H9 (cell line): Measurements from ENCODE around the gene CDKAL1. TPM values are rescaled to one million over a fixed set of nuclear protein-coding genes. Genes with fewer than 3 reads are reported as not detected.
"Not testable (repeated sequence)": the region's sequence is repeated elsewhere in the genome, so short reads cannot be mapped to it uniquely, and the experiment has no call there.

Experiments
- DNase-seq: peaks from one replicate; pipeline ENCODE4 v3.0.0-alpha.2; 2017
- H2AFZ ChIP-seq: one replicate; pipeline ENCODE4 v1.6.1; 2013; ENCODE audit warnings: mild to moderate bottlenecking, low read length, control low read depth, moderate library complexity
- H2AK5ac ChIP-seq: 2 replicates; pipeline ENCODE4 v1.6.1; 2013; ENCODE audit warnings: low read length, control low read depth, mixed read lengths; ENCODE audit not compliant: insufficient read length
- H2BK120ac ChIP-seq: one replicate; pipeline ENCODE4 v1.6.1; 2013; ENCODE audit warnings: low read depth, mild to moderate bottlenecking, low read length, control low read depth, inconsistent platforms; ENCODE audit not compliant: poor library complexity, severe bottlenecking
- H2BK12ac ChIP-seq: 2 replicates; pipeline ENCODE4 v1.6.1; 2013; ENCODE audit warnings: low read length, control low read depth, mixed read lengths, low read depth; ENCODE audit not compliant: insufficient read length
- H2BK15ac ChIP-seq: 2 replicates; pipeline ENCODE4 v1.6.1; 2013; ENCODE audit warnings: low read depth, low read length, control low read depth
- H2BK20ac ChIP-seq: one replicate; pipeline ENCODE4 v1.6.1; 2013; ENCODE audit warnings: low read depth, mild to moderate bottlenecking, low read length, control low read depth, inconsistent platforms; ENCODE audit not compliant: poor library complexity, severe bottlenecking
- H2BK5ac ChIP-seq: 2 replicates; pipeline ENCODE4 v1.6.1; 2013; ENCODE audit warnings: low read length, control low read depth, mixed read lengths; ENCODE audit not compliant: insufficient read length
- H3K14ac ChIP-seq: 2 replicates; pipeline ENCODE4 v1.6.1; 2013; ENCODE audit warnings: low read length, control low read depth; ENCODE audit not compliant: insufficient read depth
- H3K18ac ChIP-seq: 2 replicates; pipeline ENCODE4 v1.6.1; 2013; ENCODE audit warnings: low read depth, mild to moderate bottlenecking, mixed read lengths, low read length, control low read depth; ENCODE audit not compliant: insufficient read length
- H3K23ac ChIP-seq: 2 replicates; pipeline ENCODE4 v1.6.1; 2013; ENCODE audit warnings: low read length, control low read depth, mixed read lengths, low read depth; ENCODE audit not compliant: insufficient read length
- H3K23me2 ChIP-seq: 2 replicates; pipeline ENCODE4 v1.6.1; 2013; ENCODE audit warnings: low read depth, mild to moderate bottlenecking, mixed read lengths, low read length, control low read depth; ENCODE audit not compliant: insufficient read length, poor library complexity, severe bottlenecking
- H3K27ac ChIP-seq: 2 replicates; pipeline ENCODE4 v1.5.1; 2013; ENCODE audit warnings: low read length, control low read depth, mixed read lengths, low read depth; ENCODE audit not compliant: insufficient read length
- H3K27me3 ChIP-seq: 2 replicates; pipeline ENCODE4 v1.6.1; 2013; ENCODE audit warnings: low read length, control low read depth, inconsistent platforms; ENCODE audit not compliant: insufficient read depth
- H3K4ac ChIP-seq: 2 replicates; pipeline ENCODE4 v1.6.1; 2013; ENCODE audit warnings: low read depth, mild to moderate bottlenecking, control low read depth, inconsistent platforms, low read length, moderate library complexity
- H3K4me1 ChIP-seq: 2 replicates; pipeline ENCODE4 v1.6.1; 2013; ENCODE audit warnings: low read length, control low read depth, inconsistent platforms; ENCODE audit not compliant: insufficient read depth
- H3K4me2 ChIP-seq: 2 replicates; pipeline ENCODE4 v1.6.1; 2013; ENCODE audit warnings: low read length, control low read depth, mixed read lengths; ENCODE audit not compliant: insufficient read length, insufficient read depth
- H3K56ac ChIP-seq: 2 replicates; pipeline ENCODE4 v1.6.1; 2013; ENCODE audit warnings: low read depth, mild to moderate bottlenecking, mixed read lengths, low read length, control low read depth; ENCODE audit not compliant: insufficient read length
- H3K79me1 ChIP-seq: 2 replicates; pipeline ENCODE4 v1.6.1; 2013; ENCODE audit warnings: low read depth, mild to moderate bottlenecking, moderate library complexity, low read length, control low read depth, inconsistent platforms; ENCODE audit not compliant: insufficient read depth, poor library complexity, severe bottlenecking
- H3K79me2 ChIP-seq: 2 replicates; pipeline ENCODE4 v1.6.1; 2013; ENCODE audit warnings: low read length, control low read depth, inconsistent platforms; ENCODE audit not compliant: insufficient read depth
- H3K9ac ChIP-seq: 2 replicates; pipeline ENCODE4 v1.6.1; 2013; ENCODE audit warnings: low read length, control low read depth, mixed read lengths; ENCODE audit not compliant: insufficient read length; ENCODE audit errors: extremely low read depth
- H3K9me3 ChIP-seq: one replicate; pipeline ENCODE4 v1.6.1; 2013; ENCODE audit warnings: low read depth, low read length, inconsistent platforms; ENCODE audit not compliant: control insufficient read depth
- H3T11ph ChIP-seq: one replicate; pipeline ENCODE4 v1.6.1; 2013; ENCODE audit warnings: mild to moderate bottlenecking, low read length, control low read depth, inconsistent platforms
- H4K20me1 ChIP-seq: one replicate; pipeline ENCODE4 v1.6.1; 2013; ENCODE audit not compliant: control insufficient read depth, insufficient read length, insufficient read depth
- H4K5ac ChIP-seq: 2 replicates; pipeline ENCODE4 v1.6.1; 2013; ENCODE audit warnings: low read depth, mild to moderate bottlenecking, mixed read lengths, low read length, control low read depth; ENCODE audit not compliant: insufficient read length
- H4K8ac ChIP-seq: replicated peaks from 2 replicates; pipeline ENCODE4 v1.6.1; 2013; ENCODE audit warnings: low read length, control low read depth, mixed read lengths, low read depth; ENCODE audit not compliant: insufficient read length
- H4K91ac ChIP-seq: 2 replicates; pipeline ENCODE4 v1.6.1; 2013; ENCODE audit warnings: low read depth, mild to moderate bottlenecking, moderate library complexity, mixed read lengths, low read length, control low read depth; ENCODE audit not compliant: insufficient read length
- H3K27ac Mint-ChIP-seq, 3 experiments: 2 replicates in 2 of 3; 3 replicates in 1 of 3; pipeline ENCODE4 v1.8.0; 2020 to 2021; ENCODE audit warnings: mixed read lengths in 3 of 3, mild to moderate bottlenecking in 1 of 3, moderate library complexity in 1 of 3
- H3K27me3 Mint-ChIP-seq: 2 replicates; pipeline ENCODE4 v1.8.0; 2021; ENCODE audit warnings: low read depth, mild to moderate bottlenecking, moderate library complexity, mixed read lengths
- H3K36me3 Mint-ChIP-seq, 3 experiments: 2 replicates in 2 of 3; 3 replicates in 1 of 3; pipeline ENCODE4 v1.8.0; 2020 to 2021; ENCODE audit warnings: low read depth in 3 of 3, mixed read lengths in 3 of 3; ENCODE audit not compliant: insufficient read depth in 1 of 3
- H3K4me1 Mint-ChIP-seq, 2 experiments: 2 replicates each; pipeline ENCODE4 v1.8.0; 2020; ENCODE audit warnings: mixed read lengths in 2 of 2
- H3K4me3 Mint-ChIP-seq, 2 experiments: 2 replicates in 1 of 2; 3 replicates in 1 of 2; pipeline ENCODE4 v1.8.0; 2020 to 2021; ENCODE audit warnings: mild to moderate bottlenecking in 2 of 2, mixed read lengths in 2 of 2, moderate library complexity in 1 of 2
- H3K9me3 Mint-ChIP-seq, 2 experiments: 2 replicates in 1 of 2; 3 replicates in 1 of 2; pipeline ENCODE4 v1.8.0; 2020; ENCODE audit warnings: mild to moderate bottlenecking in 2 of 2, mixed read lengths in 2 of 2, moderate library complexity in 1 of 2
- CTCF ChIP-seq: fragments of 200-600 bp; sonication (generic); conservative IDR thresholded peaks from 3 replicates; pipeline ENCODE4 v1.8.0; 2021; ENCODE audit warnings: antibody characterized with exemption, mild to moderate bottlenecking
- WGBS: extraction: QIAGEN DNeasy Blood & Tissue Kit; methylation state at CpG from one replicate; pipeline ENCODE4 v1.1.7; 2013; ENCODE audit warnings: missing lambda C conversion rate, low lambda C conversion rate, mixed read lengths; ENCODE audit not compliant: insufficient read length; ENCODE audit errors: extremely low coverage; 5-methylcytosine and 5-hydroxymethylcytosine counted together
- total RNA-seq: library from RNA; stranded (reverse); gene quantifications from 2 replicates; pipeline ENCODE4 v1.2.1, GENCODE V29; 2021

The CDKAL1 gene
- total RNA-seq, 1 experiment from 2014 or later = 23.0 TPM

GRCh38 chr6:20724443-20725190 is 190.4 kb downstream of the CDKAL1 start:
- H3K27me3 Mint-ChIP-seq = no peaks in the 10 kb centered on the region
- Histone ChIP-seq H3T11ph (no peak overlapping the region), H3K23ac (no peak overlapping the region)

GRCh38 chr6:20725235-20725634 is 191.0 kb downstream of the CDKAL1 start:
- H3K79me1 ChIP-seq, H3K14ac ChIP-seq, DNase-seq, H3K36me3 Mint-ChIP-seq, H4K91ac ChIP-seq, H3K79me2 ChIP-seq, H3K27me3 ChIP-seq, H4K8ac ChIP-seq, H3K4ac ChIP-seq, H3K4me3 Mint-ChIP-seq, H2BK5ac ChIP-seq, H4K20me1 ChIP-seq, H2AFZ ChIP-seq, H2BK15ac ChIP-seq, H3K4me2 ChIP-seq, H3K4me1 ChIP-seq, H3K56ac ChIP-seq, H2AK5ac ChIP-seq, H3K9ac ChIP-seq, H3K23me2 ChIP-seq, H3K27me3 Mint-ChIP-seq, H3K9me3 Mint-ChIP-seq, H3K18ac ChIP-seq, H2BK12ac ChIP-seq, H2BK120ac ChIP-seq, H3K23ac ChIP-seq, H3T11ph ChIP-seq, H4K5ac ChIP-seq, H3K27ac ChIP-seq, H2BK20ac ChIP-seq, H3K9me3 ChIP-seq: not testable (repeated sequence)
- peaks cover 33 to 54% of the 10 kb centered on the region in 2 experiments for H3K4me1 Mint-ChIP-seq
- peak overlapping the region in 2 of 3 experiments; percentile 12 to 74; a peak in 2 of 7 replicates for H3K27ac Mint-ChIP-seq
- WGBS = no CpG with 5 or more reads among the region's 3 CpGs

More at GRCh38 chr6:20724443-20725190, 190.4 kb downstream of the CDKAL1 start:
- Histone ChIP-seq H3K23me2 (no peaks in the 10 kb centered on the region), H3K27me3 (no peaks in the 10 kb centered on the region), H2BK120ac (no peak overlapping the region), H2BK20ac (no peak overlapping the region), H3K4ac (no peak overlapping the region), H2AFZ (no peak overlapping the region), H2AK5ac (no peak overlapping the region), H3K9me3 (no peaks in the 10 kb centered on the region), H4K20me1 (no peaks in the 10 kb centered on the region), H4K8ac (no peak overlapping the region), H2BK5ac (no peak overlapping the region), H4K5ac (no peak overlapping the region), H2BK12ac (no peak overlapping the region), H3K4me2 (no peak overlapping the region), H3K56ac (no peak overlapping the region), H3K79me1 (no peaks in the 10 kb centered on the region), H3K27ac (no peak overlapping the region), H3K14ac (no peak overlapping the region), H3K4me1 (no peaks in the 10 kb centered on the region; the same call in 1 of the 2 replicates), H2BK15ac (no peak overlapping the region), H3K79me2 (no peaks in the 10 kb centered on the region), H3K18ac (no peak overlapping the region), H3K9ac (no peak overlapping the region), H4K91ac (no peak overlapping the region)
- no peak overlapping the region for H3K4me3 Mint-ChIP-seq
- peaks cover 0 to 4% (median 3%) of the 10 kb centered on the region in 3 experiments; a peak in 2 of 7 replicates for H3K36me3 Mint-ChIP-seq
- peak overlapping the region; percentile 12 to 74 (median 17); a peak in 3 of 7 replicates for H3K27ac Mint-ChIP-seq
- no peaks in the 10 kb centered on the region for H3K9me3 Mint-ChIP-seq
- no CpG with 5 or more reads among the region's 6 CpGs for WGBS
- H3K4me1 Mint-ChIP-seq = peaks cover 36 to 58% of the 10 kb centered on the region in 2 experiments
- peak; percentile 48 for DNase-seq
- no peak for TF ChIP-seq CTCF
